Upper lobe of left lung (tissue), 4 donors: ENCODE data around the gene PIAS4.

Experiments
- CTCF ChIP-seq, 6 experiments: fragments of 450-650 bp in 4 of 6; fragments of 200-600 bp in 2 of 6; sonication (generic) in 2 of 6; IDR thresholded peaks; one replicate each; pipeline ENCODE4 v1.5.1; 2016 to 2019; ENCODE audit warnings: antibody characterized with exemption in 6 of 6
- POLR2A ChIP-seq, 4 donors: fragments of 450-650 bp; IDR thresholded peaks; one replicate each; pipeline ENCODE4 v1.5.1; 2016 to 2017; ENCODE audit warnings: antibody characterized with exemption in 4 of 4, mild to moderate bottlenecking in 2 of 4

- TF ChIP-seq CTCF (IDR thresholded peaks at IDR 0.05) (no peak), POLR2A (IDR thresholded peaks at IDR 0.05) (no peak)
Measured at GRCh38 chr19:3983542-3983914, 24.0 kb upstream of the PIAS4 start.
